ENCODE measurements around the gene RPS6KB2.
A peak's percentile ranks its signal among the peaks of the same experiment; 100 is the strongest.

DNA sequence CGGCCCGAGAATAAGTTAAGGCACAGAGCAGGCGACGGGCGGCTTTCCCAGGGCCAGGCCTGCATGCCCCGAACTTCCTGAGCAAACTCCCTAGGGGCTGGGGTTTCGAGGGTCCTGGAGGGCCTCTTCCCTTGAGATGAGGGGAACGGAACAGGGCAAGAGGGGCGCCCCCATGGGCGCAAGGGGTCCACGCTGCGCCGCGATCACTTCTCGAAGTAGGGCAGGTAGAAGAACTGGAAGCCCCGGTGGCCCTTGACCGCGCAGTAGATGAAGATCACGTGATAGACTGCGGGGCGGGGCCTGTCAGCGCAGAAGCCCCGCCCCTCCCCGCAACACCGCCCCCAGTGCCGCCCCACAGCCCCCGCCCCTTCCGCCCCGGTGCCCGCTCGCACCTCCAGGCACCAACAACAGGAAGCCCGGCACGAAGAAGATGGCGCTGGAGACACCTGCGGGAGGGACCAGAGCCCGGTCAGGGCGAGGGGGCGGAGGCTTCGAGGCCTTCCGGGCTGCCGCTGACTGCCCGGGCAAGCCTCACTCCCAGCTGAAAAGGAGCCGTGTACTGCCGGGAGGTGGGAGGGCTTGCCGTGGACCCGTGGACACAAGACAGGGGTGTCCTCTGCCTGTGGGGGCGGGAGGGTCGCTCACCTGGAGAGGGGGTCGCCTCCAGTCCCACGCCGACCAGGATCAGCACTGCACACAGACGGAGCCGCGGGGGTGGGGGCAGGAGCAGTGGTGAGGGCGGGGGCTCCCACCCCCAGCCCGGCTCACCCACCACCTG, 36.3 kb downstream of the RPS6KB2 start:
- TF ChIP-seq CTCF (IDR thresholded peaks at IDR 0.05) (no peak), POLR2A (IDR thresholded peaks at IDR 0.05) (peak; percentile 69), POLR2AphosphoS5 (IDR thresholded peaks at IDR 0.05) (peak; percentile 66)

Data from prostate gland (tissue), 2 donors.